Measurements from ENCODE around the gene SCAP. TPM values are rescaled to one million over a fixed set of nuclear protein-coding genes. Genes with fewer than 3 reads are reported as not detected.

Gene SCAP
- total RNA-seq, 1 donor from 2014 or later = 77.1 TPM

GRCh38 chr3:47418167-47419082 is 57.3 kb downstream of the SCAP start:
- intact Hi-C loops (cut with micrococcal nuclease) = no loop called here

- intact Hi-C loops (cut with micrococcal nuclease) = no loop called here
Observed at GRCh38 chr3:47416041-47416440, 59.7 kb downstream of the SCAP start.

GRCh38 chr3:47414666-47415587 is 60.8 kb downstream of the SCAP start:
- intact Hi-C loops (cut with micrococcal nuclease) = no loop called here

GRCh38 chr3:47414161-47414564 is 61.6 kb downstream of the SCAP start:
- intact Hi-C loops (cut with micrococcal nuclease) = no loop called here

- intact Hi-C loops (cut with micrococcal nuclease) = no loop called here
Observed at GRCh38 chr3:47413751-47414150, 62.0 kb downstream of the SCAP start.

GRCh38 chr3:47412842-47413520 is 62.8 kb downstream of the SCAP start:
- intact Hi-C loops (cut with micrococcal nuclease) = no loop called here

- intact Hi-C loops (cut with micrococcal nuclease) = no loop called here
Observed at GRCh38 chr3:47412453-47412756, 63.3 kb downstream of the SCAP start.

- intact Hi-C loops (cut with micrococcal nuclease) = no loop called here
Observed at GRCh38 chr3:47411696-47412452, 63.9 kb downstream of the SCAP start.

- intact Hi-C loops (cut with micrococcal nuclease) = no loop called here
Observed at GRCh38 chr3:47410801-47411646, 64.7 kb downstream of the SCAP start.

GRCh38 chr3:47410417-47410720 is 65.4 kb downstream of the SCAP start:
- intact Hi-C loops (cut with micrococcal nuclease) = no loop called here

GRCh38 chr3:47409688-47410416 is 65.9 kb downstream of the SCAP start:
- intact Hi-C loops (cut with micrococcal nuclease) = no loop called here

GRCh38 chr3:47409284-47409683 is 66.5 kb downstream of the SCAP start:
- intact Hi-C loops (cut with micrococcal nuclease) = no loop called here

GRCh38 chr3:47408839-47409229 is 66.9 kb downstream of the SCAP start:
- intact Hi-C loops (cut with micrococcal nuclease) = no loop called here

- intact Hi-C loops (cut with micrococcal nuclease) = no loop called here
Observed at GRCh38 chr3:47407896-47408838, 67.6 kb downstream of the SCAP start.

GRCh38 chr3:47407237-47407636 is 68.5 kb downstream of the SCAP start:
- intact Hi-C loops (cut with micrococcal nuclease) = no loop called here

- intact Hi-C loops (cut with micrococcal nuclease) = no loop called here
Observed at GRCh38 chr3:47406762-47407149, 69.0 kb downstream of the SCAP start.

- intact Hi-C loops (cut with micrococcal nuclease) = no loop called here
Observed at GRCh38 chr3:47405820-47406761, 69.7 kb downstream of the SCAP start.
